Uterus (tissue), 4 donors: ENCODE measurements around the gene ITPR3. TPM values are rescaled to one million over a fixed set of nuclear protein-coding genes. Genes with fewer than 3 reads are reported as not detected.
"Not testable (repeated sequence)": the region's sequence is repeated elsewhere in the genome, so short reads cannot be mapped to it uniquely, and the experiment has no call there.

Source experiments
- DNase-seq, 2 donors: peaks; one replicate each; pipeline ENCODE4 v3.0.0-alpha.2; 2019 to 2020
- H3K27ac ChIP-seq, 2 donors: fragments of 200-600 bp; sonication (generic); 1 replicate in 1 of 2; 2 replicates in 1 of 2; pipeline ENCODE4 v1.5.1; 2016 to 2018
- H3K27me3 ChIP-seq, 2 donors: fragments of 200-600 bp; sonication (generic); one replicate each; pipeline ENCODE4 v1.5.1; 2018 to 2019; ENCODE audit warnings: control low read depth in 1 of 2
- H3K36me3 ChIP-seq, 2 donors: fragments of 200-600 bp; sonication (generic); one replicate each; pipeline ENCODE4 v1.5.1; 2019; ENCODE audit warnings: control low read depth in 1 of 2
- H3K4me1 ChIP-seq, 2 donors: fragments of 200-600 bp; sonication (generic); one replicate each; pipeline ENCODE4 v1.5.1; 2018 to 2019; ENCODE audit warnings: control low read depth in 1 of 2
- H3K4me3 ChIP-seq, 2 donors: fragments of 200-600 bp; sonication (generic); 1 replicate in 1 of 2; 2 replicates in 1 of 2; pipeline ENCODE4 v1.5.1; 2018 to 2019; ENCODE audit warnings: mild to moderate bottlenecking in 1 of 2
- H3K9me3 ChIP-seq, 2 donors: fragments of 200-600 bp; sonication (generic); one replicate each; pipeline ENCODE4 v1.5.1; 2019; ENCODE audit warnings: control low read depth in 1 of 2
- CTCF ChIP-seq, 4 experiments: fragments of 200-600 bp in 2 of 4; fragments of 450-650 bp in 2 of 4; sonication (generic) in 2 of 4; IDR thresholded peaks; one replicate each; pipeline ENCODE4 v1.5.1; 2016 to 2019; ENCODE audit warnings: antibody characterized with exemption in 4 of 4, mild to moderate bottlenecking in 2 of 4, moderate library complexity in 1 of 4
- POLR2A ChIP-seq, 2 donors: fragments of 450-650 bp; IDR thresholded peaks; one replicate each; pipeline ENCODE4 v1.6.1; 2016; ENCODE audit warnings: antibody characterized with exemption in 2 of 2, mild to moderate bottlenecking in 1 of 2, moderate library complexity in 1 of 2
- intact Hi-C: fragments of 100-400 bp; cut with DNase I; formaldehyde crosslinking; loops from one replicate; pipeline ENCODE4 v1.15.1; 2023; ENCODE audit warnings: low total_unique reads
- total RNA-seq, 4 donors: library from RNA; depleted of rRNA in 3 of 4; stranded (reverse); fragments of >200 nt in 3 of 4; gene quantifications; one replicate each; pipeline versions ENCODE4 v1.1.0 to v1.2.4, GENCODE V29; 2014 to 2023
- donor health status: DM: yes; HTN: yes; CAD: no.

Gene ITPR3
- total RNA-seq, 4 donors from 2014 or later, result 11.2 to 27.6 (median 16.1) TPM

GRCh38 chr6:33630014-33630413, 8.9 kb downstream of the ITPR3 start:
- Histone ChIP-seq H3K9me3 (no peaks in the 10 kb centered on the region), H3K4me1 (peaks cover 5 to 7% of the 10 kb centered on the region in 2 donors), H3K36me3 (no peaks in the 10 kb centered on the region), H3K27me3 (no peaks in the 10 kb centered on the region), H3K4me3 (no peak overlapping the region), H3K27ac (no peak overlapping the region)
- DNase-seq, result no peak
- intact Hi-C loops, result loop anchor here (10.0 kb wide), 1 partner anchor 45 kb away; the partner anchor contains the start of gene BAK1
- TF ChIP-seq POLR2A (IDR thresholded peaks at IDR 0.05), result no peak
- TF ChIP-seq CTCF (IDR thresholded peaks at IDR 0.05), result no peak

DNA sequence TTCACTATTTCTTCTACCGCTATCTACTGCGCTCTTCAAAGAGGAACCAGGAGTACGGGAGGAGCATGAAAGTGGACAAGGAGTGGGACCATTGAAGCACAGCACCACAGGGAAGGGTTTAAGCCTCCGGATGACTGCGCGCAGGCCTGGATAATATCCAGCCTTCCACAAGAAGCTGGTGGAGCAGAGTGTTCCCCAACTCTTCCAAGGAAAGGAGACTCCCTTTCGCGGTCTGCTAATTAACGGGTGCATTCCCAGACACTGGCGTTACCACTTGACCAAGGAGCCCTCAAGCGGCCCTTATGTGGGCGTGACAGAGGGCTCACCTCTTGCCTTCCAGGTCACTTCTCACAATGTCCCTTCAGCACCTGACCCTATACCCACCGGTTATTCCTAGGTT, 10.4 kb downstream of the ITPR3 start:
- H3K36me3 ChIP-seq, H3K4me3 ChIP-seq, H3K27ac ChIP-seq, H3K4me1 ChIP-seq, H3K27me3 ChIP-seq, H3K9me3 ChIP-seq, DNase-seq: not testable (repeated sequence)
- intact Hi-C loops, result loop anchor here (10.0 kb wide), 1 partner anchor 47 kb away; the partner anchor contains the start of gene BAK1

DNA sequence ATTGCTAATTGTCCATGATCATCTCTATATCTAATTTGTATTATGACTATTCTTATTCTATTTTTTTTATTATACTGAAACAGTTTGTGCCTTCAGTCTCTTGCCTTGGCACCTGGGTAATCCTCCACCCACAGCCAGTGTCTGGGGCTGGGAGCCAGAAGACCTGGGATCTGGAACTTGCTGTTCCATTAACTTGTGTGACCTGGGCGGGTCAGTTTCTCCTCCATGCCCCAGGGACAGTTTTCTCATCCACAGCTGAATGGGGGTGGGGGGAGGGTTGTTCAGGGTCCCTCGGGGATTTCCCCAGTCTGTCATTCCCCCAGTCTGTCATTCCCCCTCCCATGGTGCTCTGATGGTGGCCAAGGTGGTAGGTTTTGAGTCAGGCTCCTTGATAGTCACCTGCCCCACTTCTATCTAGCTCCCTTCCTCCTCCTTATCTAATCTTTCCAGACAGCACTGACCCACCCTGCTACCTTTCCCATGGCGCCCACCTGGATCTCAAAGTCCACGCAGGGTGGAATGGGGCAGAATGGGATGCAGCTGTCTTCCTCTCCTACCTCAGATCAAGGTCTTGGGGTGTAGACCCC, 10.9 kb downstream of the ITPR3 start:
- H3K9me3 ChIP-seq, result no peaks in the 10 kb centered on the region
- intact Hi-C loops, result loop anchor here (10.0 kb wide), 1 partner anchor 47 kb away; the partner anchor contains the start of gene BAK1
- no peaks in the 10 kb centered on the region for H3K27me3 ChIP-seq
- no peak overlapping the region for H3K27ac ChIP-seq
- peaks cover 5 to 7% of the 10 kb centered on the region in 2 donors for H3K4me1 ChIP-seq
- no peaks in the 10 kb centered on the region for H3K36me3 ChIP-seq
- no peak for TF ChIP-seq POLR2A (IDR thresholded peaks at IDR 0.05)
- TF ChIP-seq CTCF (IDR thresholded peaks at IDR 0.05), result no peak
- H3K4me3 ChIP-seq, result no peak overlapping the region
- no peak for DNase-seq

DNA sequence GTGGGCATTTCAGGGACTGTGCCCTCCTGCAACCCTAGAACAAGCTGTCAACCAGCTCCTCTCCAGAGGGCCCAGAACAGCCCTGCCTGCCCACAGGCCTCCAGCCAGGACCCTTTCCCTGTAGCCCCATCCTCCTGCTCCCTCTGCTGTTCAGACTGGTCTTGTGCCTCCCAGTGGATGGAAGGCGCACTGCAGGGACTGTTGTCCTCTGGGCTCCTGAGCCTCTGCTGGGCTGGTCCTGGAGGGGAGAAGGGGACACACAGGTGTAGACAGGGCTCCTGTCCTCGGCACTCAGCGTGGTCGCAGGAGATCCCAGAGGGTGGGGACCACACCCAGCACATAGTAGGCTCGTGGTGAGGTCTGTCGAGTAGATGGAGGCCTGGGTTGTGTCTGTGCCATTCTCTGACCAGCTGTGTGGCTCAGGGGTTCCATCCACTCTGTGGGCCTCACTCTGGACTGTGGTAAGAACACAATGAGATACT, 11.5 kb downstream of the ITPR3 start:
- no peak for DNase-seq
- Histone ChIP-seq H3K4me1 (peaks cover 5 to 7% of the 10 kb centered on the region in 2 donors), H3K9me3 (no peaks in the 10 kb centered on the region), H3K27ac (no peak overlapping the region), H3K4me3 (no peak overlapping the region), H3K27me3 (no peaks in the 10 kb centered on the region), H3K36me3 (no peaks in the 10 kb centered on the region)
- intact Hi-C loops, result loop anchor here (10.0 kb wide), 1 partner anchor 48 kb away; the partner anchor contains the start of gene BAK1
- TF ChIP-seq CTCF (IDR thresholded peaks at IDR 0.05) (peak in 3 of 4 experiments; percentile 21 to 46 (median 39)), POLR2A (IDR thresholded peaks at IDR 0.05) (no peak)

- peaks cover 5 to 7% of the 10 kb centered on the region in 2 donors for H3K4me1 ChIP-seq
- H3K36me3 ChIP-seq, result no peaks in the 10 kb centered on the region
- no peak for DNase-seq
- intact Hi-C loops, result loop anchor here (10.0 kb wide), 1 partner anchor 48 kb away; the partner anchor contains the start of gene BAK1
- no peaks in the 10 kb centered on the region for H3K9me3 ChIP-seq
- no peaks in the 10 kb centered on the region for H3K27me3 ChIP-seq
- peak overlapping the region; percentile 8 to 31 for H3K27ac ChIP-seq
- peak overlapping the region in 1 of 2 donors; percentile 40 for H3K4me3 ChIP-seq
- TF ChIP-seq POLR2A (IDR thresholded peaks at IDR 0.05) (no peak), CTCF (IDR thresholded peaks at IDR 0.05) (no peak)
Measured at GRCh38 chr6:33633084-33633461, 12.0 kb downstream of the ITPR3 start.
